Loucy (cell line): ENCODE measurements around the gene RAPGEF1.

Source experiments
- EZH2phosphoT487 ChIP-seq: fragments of 200-600 bp; IDR thresholded peaks from 2 replicates; pipeline ENCODE4 v1.6.1; 2018; ENCODE audit warnings: antibody characterized with exemption, mild to moderate bottlenecking, moderate library complexity, borderline replicate concordance
- TF ChIP-seq, protein P1 (sequence below): fragments of 200-600 bp; sonication (generic); conservative IDR thresholded peaks from 2 replicates; pipeline ENCODE4 v1.5.1; 2014; ENCODE audit warnings: mild to moderate bottlenecking, antibody characterized with exemption, low read length

DNA sequence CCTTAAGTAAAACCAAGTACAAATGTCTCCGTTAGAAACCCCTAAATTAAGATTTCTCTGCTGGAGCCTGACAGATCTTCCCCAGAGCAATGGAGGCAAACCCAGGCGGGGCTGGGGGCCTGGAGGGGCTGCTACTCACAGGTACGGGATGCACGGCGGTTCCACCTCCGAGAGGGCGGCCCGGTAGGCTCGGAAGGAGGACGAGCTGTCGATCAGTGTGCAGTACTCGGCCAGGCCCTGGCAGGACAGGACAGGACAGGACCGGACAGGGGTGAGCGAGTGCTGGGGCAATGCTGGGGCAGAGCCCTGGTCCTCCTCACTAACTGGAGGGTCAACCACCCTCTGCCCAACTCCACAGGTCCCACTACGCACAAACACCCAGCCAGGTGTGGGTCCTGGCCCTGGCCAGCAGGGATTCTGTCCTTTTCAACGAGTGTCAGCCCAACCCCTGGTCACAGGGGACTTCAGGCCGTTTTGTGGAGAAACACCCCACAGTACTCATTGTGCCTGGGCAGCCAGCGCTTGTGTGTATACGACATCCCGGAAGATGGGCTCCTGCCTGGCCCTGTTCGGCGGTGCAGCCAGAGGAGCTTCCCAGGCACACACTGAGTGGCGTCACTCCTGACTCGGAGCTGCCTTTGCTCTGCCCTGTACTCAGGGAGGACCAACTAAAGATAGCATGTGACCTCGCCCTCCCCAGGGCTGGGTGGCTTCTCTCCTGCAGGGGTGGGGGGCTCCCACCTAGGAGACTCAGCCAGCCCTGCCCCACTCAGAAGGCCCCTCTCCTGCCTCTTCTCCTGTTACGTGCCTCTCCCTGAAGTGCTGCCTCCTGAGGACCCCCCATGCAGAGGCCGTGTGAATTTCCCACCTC is 157.2 kb downstream of the RAPGEF1 start:
- TF ChIP-seq, protein P1, sequence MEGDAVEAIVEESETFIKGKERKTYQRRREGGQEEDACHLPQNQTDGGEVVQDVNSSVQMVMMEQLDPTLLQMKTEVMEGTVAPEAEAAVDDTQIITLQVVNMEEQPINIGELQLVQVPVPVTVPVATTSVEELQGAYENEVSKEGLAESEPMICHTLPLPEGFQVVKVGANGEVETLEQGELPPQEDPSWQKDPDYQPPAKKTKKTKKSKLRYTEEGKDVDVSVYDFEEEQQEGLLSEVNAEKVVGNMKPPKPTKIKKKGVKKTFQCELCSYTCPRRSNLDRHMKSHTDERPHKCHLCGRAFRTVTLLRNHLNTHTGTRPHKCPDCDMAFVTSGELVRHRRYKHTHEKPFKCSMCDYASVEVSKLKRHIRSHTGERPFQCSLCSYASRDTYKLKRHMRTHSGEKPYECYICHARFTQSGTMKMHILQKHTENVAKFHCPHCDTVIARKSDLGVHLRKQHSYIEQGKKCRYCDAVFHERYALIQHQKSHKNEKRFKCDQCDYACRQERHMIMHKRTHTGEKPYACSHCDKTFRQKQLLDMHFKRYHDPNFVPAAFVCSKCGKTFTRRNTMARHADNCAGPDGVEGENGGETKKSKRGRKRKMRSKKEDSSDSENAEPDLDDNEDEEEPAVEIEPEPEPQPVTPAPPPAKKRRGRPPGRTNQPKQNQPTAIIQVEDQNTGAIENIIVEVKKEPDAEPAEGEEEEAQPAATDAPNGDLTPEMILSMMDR: no peak
- no peak for TF ChIP-seq EZH2phosphoT487
